NCI-H2171 treated with DMSO at 0.1 percent for 48 hours (cell line): Measurements from ENCODE around the gene SH3GL1.
A peak's percentile ranks its signal among the peaks of the same experiment; 100 is the strongest.
"Not testable (repeated sequence)": the region's sequence is repeated elsewhere in the genome, so short reads cannot be mapped to it uniquely, and the experiment has no call there.

Experiments used
- DNase-seq: peaks from one replicate; lab custom pipeline; 2025; lab: John Stamatoyannopoulos, UW

Gene SH3GL1

GRCh38 chr19:4362831-4363545 is 37.4 kb downstream of the SH3GL1 start:
- peak; percentile 25 for DNase-seq

DNA sequence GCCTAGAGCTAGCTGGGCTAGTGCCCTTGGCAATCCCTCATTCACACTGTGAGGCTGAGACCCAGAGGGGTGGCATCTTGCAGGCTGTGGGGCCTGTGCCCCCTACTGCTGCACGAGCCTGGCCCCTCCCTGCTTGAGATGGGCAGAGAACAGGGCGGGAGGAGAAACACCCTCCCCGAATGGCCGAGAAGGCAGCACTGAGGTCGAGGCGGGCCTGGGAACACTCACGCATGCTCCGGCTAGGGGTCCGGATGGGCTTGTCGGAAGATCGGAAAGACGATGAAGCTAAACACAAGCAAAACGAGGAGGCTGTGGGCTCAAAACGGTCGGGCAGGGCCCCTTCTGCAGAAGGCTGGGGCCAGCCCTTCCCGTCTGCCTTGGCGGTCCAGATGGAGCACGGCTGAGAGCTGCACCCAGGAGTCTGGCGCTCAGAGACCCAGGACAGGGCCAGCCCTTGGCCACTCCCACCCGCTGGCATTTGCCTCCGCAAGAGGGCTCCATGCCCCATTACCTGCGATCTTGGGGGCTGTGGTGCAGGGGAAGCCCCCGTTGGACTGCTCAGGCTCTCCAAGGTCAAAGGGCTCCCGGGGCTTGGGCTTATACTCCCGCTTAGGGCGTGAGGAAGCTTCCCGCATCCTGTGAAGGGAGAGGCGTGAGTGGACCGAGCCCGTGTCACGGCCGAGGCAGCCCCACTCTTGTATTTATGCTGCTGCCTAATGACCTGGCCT is 38.1 kb downstream of the SH3GL1 start:
- DNase-seq: no peak

- DNase-seq: no peak
These were observed 38.9 kb downstream of the SH3GL1 start for GRCh38 chr19:4361152-4362046.

GRCh38 chr19:4360641-4361151 is 39.7 kb downstream of the SH3GL1 start:
- DNase-seq: no peak

GRCh38 chr19:4360081-4360569 is 40.2 kb downstream of the SH3GL1 start:
- no peak for DNase-seq

DNA sequence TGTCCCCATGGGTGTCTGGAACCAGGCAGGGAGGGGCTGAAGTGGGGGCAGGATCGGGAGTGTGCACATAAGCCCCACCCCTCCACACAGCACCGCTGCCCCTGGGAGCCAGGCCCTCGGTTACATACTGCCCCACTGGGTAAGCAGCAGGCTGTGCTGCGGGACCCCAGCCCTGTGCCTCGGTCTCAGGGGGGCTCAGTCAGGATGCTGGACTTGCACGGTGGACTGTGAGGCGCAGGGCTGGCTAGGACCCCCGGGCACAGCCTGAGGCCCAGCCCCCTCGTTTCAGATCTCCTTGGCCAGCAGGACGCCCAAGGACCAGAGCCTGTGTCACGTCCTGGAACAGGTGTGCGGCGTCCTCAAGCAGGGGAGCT is 40.7 kb downstream of the SH3GL1 start:
- no peak for DNase-seq

DNA sequence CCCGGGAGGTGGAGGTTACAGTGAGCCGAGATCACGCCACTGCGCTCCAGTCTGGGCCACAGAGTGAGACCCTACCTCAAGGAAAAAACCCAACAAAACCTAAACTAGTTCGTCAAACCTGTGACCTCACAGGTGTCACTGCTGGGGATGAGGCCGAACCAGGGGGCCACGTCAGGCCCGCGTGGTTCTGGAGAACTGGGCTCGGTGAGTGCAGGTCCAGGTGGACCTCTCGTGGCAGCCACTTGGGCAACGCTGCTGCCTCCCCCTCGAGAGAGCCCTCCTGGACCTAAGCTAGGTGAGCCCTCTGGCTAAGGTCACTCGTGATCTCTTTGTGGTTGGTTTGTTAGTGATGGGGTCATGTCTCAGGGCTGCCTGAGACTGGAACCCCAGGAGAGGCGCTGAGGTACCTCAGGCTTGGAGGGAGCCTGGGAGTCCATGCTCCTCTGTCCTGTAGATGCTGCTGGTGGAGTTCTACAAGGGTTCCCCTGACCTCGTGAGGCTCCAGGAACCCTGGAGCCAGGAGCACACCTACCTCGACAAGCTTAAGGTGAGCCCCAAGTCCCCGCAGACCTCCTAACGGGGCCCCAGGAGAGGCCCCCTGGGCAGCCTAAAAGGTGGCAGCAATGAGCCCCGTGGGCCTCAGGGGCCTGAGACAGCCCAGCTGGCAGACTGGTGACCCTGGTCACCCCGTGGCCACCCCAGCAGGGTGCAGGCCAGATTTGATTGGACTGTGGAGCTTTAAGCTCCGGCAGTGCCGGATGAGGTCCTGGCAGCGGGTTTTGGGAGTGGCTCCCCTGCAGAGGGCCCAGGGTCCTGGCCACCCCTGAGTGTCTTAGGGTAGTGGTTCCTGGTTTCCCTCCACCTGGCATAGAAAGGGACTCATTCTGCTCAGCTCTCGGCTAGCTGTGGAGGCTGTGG is 41.4 kb downstream of the SH3GL1 start:
- DNase-seq: no peak

- DNase-seq: no peak
These were observed 42.4 kb downstream of the SH3GL1 start for GRCh38 chr19:4357921-4358326.

GRCh38 chr19:4357095-4357797 is 43.1 kb downstream of the SH3GL1 start:
- no peak for DNase-seq

DNA sequence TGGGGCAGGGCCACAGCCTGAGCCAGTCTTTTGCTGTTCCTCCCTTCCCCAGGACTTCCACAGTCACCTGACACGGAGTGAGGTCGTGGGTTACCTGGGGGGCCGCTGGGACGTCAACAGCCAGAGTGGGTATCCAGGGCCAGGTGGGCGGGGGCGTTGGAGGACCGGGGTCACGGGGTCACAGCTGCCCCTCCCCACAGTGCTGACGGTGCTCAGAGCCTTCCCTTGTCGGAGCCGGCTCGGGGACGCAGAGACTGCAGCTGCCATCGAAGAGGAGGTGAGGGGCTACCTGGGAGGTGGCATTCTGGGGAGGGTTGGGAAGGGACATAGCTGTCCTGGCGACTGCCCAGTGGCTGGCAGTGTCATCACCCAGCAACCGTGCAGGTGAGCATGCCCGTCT is 45.5 kb downstream of the SH3GL1 start:
- no peak for DNase-seq

DNA sequence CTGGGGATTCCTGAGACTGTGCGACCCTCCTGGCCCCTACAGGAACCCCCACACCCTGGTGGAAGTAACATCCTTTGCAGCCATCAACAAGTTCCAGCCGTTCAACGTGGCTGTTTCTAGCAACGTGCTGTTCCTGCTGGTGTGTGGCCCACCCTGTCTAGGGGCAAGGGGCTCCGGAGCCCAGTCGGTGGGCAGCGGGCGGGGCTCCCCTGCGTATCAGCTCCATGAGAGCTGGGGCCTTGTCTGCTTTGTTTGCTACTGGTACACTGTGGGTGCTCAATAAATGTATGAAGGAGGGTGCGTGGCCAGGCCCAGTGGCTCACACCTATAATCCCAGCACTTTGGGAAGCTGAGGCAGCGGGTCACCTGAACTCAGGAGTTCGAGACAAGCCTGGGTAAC is 46.1 kb downstream of the SH3GL1 start:
- DNase-seq: no peak

DNA sequence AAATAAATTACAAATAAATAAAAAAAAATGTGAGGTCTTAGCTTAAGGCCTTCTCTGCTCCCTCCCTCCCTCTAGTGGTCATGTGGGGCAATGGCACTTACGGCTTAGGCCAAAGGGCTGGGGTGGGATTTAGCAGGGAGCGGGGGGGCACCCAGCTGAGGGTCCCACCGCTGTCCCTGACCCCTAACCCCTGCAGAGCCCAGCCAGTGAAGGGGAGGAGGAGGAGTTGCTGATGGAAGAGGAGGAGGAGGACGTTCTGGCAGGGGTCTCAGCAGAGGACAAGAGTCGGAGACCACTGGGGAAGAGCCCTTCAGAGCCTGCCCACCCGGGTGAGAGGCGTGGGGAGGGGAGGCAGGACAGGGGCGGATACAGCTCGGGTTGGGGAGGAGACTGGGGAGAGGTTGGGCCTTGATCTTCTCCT is 47.6 kb downstream of the SH3GL1 start:
- peak; percentile 64 for DNase-seq

- no peak for DNase-seq
These were observed 49.6 kb downstream of the SH3GL1 start for GRCh38 chr19:4350726-4351125.

GRCh38 chr19:4350111-4350510 is 50.2 kb downstream of the SH3GL1 start:
- DNase-seq: no peak

DNA sequence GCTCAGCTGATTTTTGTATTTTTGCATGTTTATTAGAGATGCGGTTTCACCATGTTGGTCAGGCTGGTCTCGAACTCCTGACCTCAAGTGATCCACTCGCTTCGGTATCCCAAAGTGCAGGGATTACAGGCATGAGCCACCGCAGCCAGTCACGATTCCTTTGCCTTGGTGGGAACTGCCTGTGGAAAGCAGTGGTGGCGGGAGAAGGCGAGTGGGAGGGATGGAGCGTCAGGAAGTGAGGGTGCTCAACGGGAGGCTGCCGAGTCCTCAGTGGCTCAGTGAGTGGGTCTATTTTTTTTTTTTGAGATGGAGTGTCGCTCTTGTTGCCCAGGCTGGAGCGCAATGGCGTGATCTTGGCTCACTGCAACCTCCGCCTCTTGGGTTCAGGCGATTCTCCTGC is 51.1 kb downstream of the SH3GL1 start:
- not testable (repeated sequence) for DNase-seq

DNA sequence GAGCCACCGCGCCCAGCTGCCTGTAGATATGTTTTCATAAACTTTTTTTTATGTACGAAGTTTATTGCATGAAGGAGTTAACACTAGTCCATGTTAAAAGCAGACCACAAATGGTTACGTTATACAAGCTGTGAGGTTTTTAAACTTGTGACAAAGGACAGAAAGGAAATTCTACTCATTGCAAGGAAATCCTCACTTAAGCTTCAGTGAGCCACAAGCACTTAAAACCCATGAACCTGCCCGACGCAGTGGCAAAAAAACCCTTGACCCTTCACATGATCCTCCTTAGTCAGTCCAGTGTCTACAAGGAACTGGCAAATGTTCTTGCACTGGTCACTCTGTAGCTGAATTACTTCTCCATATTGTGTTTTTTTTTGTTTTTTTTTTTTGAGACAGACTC is 52.8 kb downstream of the SH3GL1 start:
- DNase-seq: no peak

DNA sequence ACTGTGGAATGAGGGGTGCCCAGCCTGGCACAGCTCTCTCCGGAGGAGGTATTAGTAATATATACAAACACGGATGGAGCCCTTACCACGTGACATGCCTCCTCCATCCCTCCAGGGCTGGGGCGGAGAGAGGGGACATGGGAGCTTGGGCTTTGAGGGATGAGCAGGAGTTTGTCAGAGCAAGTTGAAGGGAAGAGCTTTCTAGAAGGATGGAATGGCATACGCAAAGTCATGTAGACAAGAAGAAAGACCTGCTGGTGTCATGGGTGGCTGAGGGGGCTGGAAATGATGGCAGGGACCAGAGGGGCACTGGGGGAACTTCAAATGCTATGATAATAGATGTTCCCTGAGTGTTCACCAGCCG is 54.3 kb downstream of the SH3GL1 start:
- DNase-seq: no peak

DNA sequence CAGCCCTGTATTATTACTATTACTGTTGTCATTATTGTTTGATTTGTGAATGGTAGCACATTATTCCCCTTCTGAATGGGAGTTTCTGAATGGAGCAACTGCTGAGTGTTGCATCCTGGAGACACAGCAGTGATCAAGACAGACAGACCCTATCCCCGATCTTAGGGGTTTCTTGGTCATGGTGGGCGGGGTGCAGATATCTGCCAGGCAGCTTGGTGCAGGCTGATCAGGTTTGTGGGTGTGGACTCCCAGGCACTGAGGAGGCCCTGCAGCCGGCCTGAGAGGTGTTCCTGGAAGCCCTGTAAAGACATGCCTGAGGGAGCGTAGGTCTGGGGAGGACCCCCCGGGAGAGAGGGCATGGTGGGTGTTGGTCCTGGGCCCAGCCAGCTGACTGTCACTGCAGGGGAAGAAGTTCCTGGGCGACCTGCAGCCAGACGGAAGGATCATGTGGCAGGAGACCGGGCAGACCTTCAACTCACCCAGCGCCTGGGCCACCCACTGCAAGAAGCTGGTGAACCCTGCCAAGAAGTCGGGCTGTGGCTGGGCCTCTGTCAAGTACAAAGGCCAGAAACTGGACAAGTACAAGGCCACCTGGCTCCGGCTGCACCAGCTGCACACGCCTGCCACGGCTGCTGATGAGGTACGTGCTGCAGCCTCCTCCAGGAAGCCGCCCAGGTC is 54.9 kb downstream of the SH3GL1 start:
- no peak for DNase-seq

- DNase-seq: peak; percentile 88
These were observed 56.7 kb downstream of the SH3GL1 start, which contains the start of gene MPND for GRCh38 chr19:4343370-4344307. Gene MPND, plus strand, starts transcription at chr19:4343562. Its CDS starts 32 bp downstream, at chr19:4343594.
